RWPE2 (cell line): Measurements from ENCODE around the gene CAMK1D.

Source experiments
- ATAC-seq: fragments of 200-7000 bp; cut with Tn5 transposase; 3 replicates; pipeline ENCODE4 v1.9.1; 2021; ENCODE audit warnings: low read depth
- DNase-seq: peaks from one replicate; pipeline ENCODE4 v3.0.0-alpha.2; 2020; ENCODE audit warnings: low spot score
- H3K27ac ChIP-seq: fragments of 450-650 bp; 2 replicates; pipeline ENCODE4 v1.5.1; 2017; ENCODE audit warnings: mild to moderate bottlenecking; ENCODE audit not compliant: poor library complexity, severe bottlenecking
- H3K27me3 ChIP-seq: fragments of 250-450 bp; sonication (Bioruptor Pico); 2 replicates; pipeline ENCODE4 v1.5.1; 2021; ENCODE audit warnings: mild to moderate bottlenecking, moderate library complexity; ENCODE audit not compliant: insufficient read depth, poor library complexity, severe bottlenecking
- H3K36me3 ChIP-seq: fragments of 250-450 bp; sonication (Bioruptor Pico); 2 replicates; pipeline ENCODE4 v1.5.1; 2020; ENCODE audit warnings: low read depth, mild to moderate bottlenecking, moderate library complexity
- H3K4me1 ChIP-seq: fragments of 250-450 bp; sonication (Bioruptor Pico); 2 replicates; pipeline ENCODE4 v1.5.1; 2021; ENCODE audit warnings: mild to moderate bottlenecking, moderate library complexity; ENCODE audit not compliant: insufficient read depth, poor library complexity, severe bottlenecking
- H3K4me3 ChIP-seq: fragments of 250-450 bp; sonication (Bioruptor Pico); 2 replicates; pipeline ENCODE4 v1.5.1; 2021; ENCODE audit warnings: mild to moderate bottlenecking, moderate library complexity; ENCODE audit not compliant: severe bottlenecking
- H3K9me3 ChIP-seq: fragments of 250-450 bp; sonication (Bioruptor Pico); 2 replicates; pipeline ENCODE4 v1.5.1; 2021; ENCODE audit warnings: mild to moderate bottlenecking, moderate library complexity; ENCODE audit not compliant: severe bottlenecking
- TF ChIP-seq, protein P1 (sequence below): fragments of 450-650 bp; IDR thresholded peaks from one replicate; pipeline ENCODE4 v1.5.1; 2017; ENCODE audit warnings: mild to moderate bottlenecking, moderate library complexity; ENCODE audit not compliant: poor library complexity, severe bottlenecking

Gene CAMK1D

DNA sequence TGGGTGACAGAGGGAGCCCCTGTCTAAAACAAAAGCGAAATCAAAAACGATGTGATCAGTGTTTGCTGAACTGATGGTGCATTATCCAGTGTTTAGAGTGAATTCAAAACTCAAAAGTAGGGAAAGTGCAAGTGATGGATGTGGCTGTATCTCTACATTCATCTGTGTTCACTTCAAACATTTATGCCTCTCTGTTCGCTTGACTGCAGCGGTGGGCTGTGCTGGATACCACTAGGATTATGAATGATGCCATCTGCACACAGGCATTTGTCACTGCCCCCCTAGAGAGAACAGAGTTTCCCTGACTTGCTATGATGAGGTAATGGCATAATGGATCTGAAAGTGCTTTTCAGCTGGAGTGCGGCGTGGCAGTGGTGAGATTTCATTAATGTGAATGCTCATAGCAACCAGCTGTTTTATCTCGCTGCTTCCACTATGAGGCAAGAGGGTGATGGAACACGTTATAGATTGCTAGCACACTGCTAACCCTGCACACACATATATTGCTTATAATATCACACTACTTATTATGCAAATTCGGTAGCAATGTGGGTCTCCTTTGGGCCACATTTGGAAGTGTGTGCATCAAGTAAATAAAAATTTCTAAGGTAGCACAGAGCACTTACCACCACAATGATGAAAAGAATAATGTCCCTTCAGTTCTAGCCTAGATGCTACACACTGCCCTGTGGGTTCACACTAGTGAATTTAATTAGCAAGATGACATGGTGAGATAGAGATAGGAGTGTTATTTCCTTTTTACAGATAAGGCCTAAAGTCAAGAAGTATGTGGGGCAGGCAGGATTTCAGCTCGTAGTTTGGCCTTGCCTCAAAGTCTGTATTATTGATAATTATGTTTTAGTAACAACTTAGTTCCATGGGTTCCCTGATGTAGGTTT is 164.7 kb downstream of the CAMK1D start:
- no peaks in the 10 kb centered on the region for H3K27me3 ChIP-seq
- no peak overlapping the region for H3K27ac ChIP-seq
- no peaks in the 10 kb centered on the region for H3K9me3 ChIP-seq
- no peak overlapping the region for H3K4me3 ChIP-seq
- H3K36me3 ChIP-seq: no peaks in the 10 kb centered on the region
- TF ChIP-seq, protein P1, sequence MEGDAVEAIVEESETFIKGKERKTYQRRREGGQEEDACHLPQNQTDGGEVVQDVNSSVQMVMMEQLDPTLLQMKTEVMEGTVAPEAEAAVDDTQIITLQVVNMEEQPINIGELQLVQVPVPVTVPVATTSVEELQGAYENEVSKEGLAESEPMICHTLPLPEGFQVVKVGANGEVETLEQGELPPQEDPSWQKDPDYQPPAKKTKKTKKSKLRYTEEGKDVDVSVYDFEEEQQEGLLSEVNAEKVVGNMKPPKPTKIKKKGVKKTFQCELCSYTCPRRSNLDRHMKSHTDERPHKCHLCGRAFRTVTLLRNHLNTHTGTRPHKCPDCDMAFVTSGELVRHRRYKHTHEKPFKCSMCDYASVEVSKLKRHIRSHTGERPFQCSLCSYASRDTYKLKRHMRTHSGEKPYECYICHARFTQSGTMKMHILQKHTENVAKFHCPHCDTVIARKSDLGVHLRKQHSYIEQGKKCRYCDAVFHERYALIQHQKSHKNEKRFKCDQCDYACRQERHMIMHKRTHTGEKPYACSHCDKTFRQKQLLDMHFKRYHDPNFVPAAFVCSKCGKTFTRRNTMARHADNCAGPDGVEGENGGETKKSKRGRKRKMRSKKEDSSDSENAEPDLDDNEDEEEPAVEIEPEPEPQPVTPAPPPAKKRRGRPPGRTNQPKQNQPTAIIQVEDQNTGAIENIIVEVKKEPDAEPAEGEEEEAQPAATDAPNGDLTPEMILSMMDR: no peak
- H3K4me1 ChIP-seq: no peaks in the 10 kb centered on the region
- no peak for ATAC-seq
- no peak for DNase-seq

GRCh38 chr10:12518024-12518423 is 168.7 kb downstream of the CAMK1D start:
- H3K4me1 ChIP-seq: no peaks in the 10 kb centered on the region
- ATAC-seq (no peak), DNase-seq (no peak)
- H3K27me3 ChIP-seq: no peaks in the 10 kb centered on the region
- TF ChIP-seq, protein P1: no peak
- H3K36me3 ChIP-seq: no peaks in the 10 kb centered on the region
- no peak overlapping the region for H3K4me3 ChIP-seq
- no peaks in the 10 kb centered on the region for H3K9me3 ChIP-seq
- no peak overlapping the region for H3K27ac ChIP-seq

GRCh38 chr10:12521423-12521822 is 172.1 kb downstream of the CAMK1D start:
- TF ChIP-seq, protein P1: no peak
- H3K4me1 ChIP-seq: no peaks in the 10 kb centered on the region

DNA sequence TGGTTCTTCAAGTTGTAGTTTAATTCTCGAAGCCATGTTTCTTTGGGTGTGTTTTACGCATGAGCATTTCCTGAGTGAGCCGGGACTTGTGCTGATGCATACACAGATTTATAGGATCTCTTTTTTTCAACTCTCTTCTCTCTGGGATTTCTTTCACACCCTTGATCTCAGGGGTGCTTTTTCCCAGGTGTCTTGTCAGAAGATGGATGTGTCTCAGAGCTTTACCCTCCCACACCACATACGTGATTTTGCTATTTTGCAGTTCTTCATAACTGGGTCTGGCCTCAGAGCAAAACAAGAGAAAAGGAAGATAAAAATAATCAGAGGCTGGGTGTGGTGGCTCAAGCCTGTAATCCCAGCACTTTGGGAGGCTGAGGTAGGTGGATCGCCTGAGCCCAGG is 177.0 kb downstream of the CAMK1D start:
- TF ChIP-seq, protein P1: no peak
- H3K4me1 ChIP-seq: no peaks in the 10 kb centered on the region
- no peaks in the 10 kb centered on the region for H3K27me3 ChIP-seq
- no peaks in the 10 kb centered on the region for H3K9me3 ChIP-seq
- DNase-seq (no peak), ATAC-seq (no peak)
- no peak overlapping the region for H3K4me3 ChIP-seq
- H3K27ac ChIP-seq: no peak overlapping the region
- no peaks in the 10 kb centered on the region for H3K36me3 ChIP-seq

More at GRCh38 chr10:12521423-12521822, 172.1 kb downstream of the CAMK1D start:
- Histone ChIP-seq H3K27me3 (no peaks in the 10 kb centered on the region), H3K4me3 (no peak overlapping the region), H3K9me3 (no peaks in the 10 kb centered on the region), H3K27ac (no peak overlapping the region), H3K36me3 (no peaks in the 10 kb centered on the region)
- ATAC-seq (no peak), DNase-seq (no peak)

GRCh38 chr10:12529976-12530375 is 180.6 kb downstream of the CAMK1D start:
- DNase-seq (no peak), ATAC-seq (no peak)
- H3K36me3 ChIP-seq: no peaks in the 10 kb centered on the region
- no peaks in the 10 kb centered on the region for H3K9me3 ChIP-seq
- H3K4me3 ChIP-seq: no peak overlapping the region
- no peaks in the 10 kb centered on the region for H3K27me3 ChIP-seq
- H3K4me1 ChIP-seq: no peaks in the 10 kb centered on the region
- TF ChIP-seq, protein P1: no peak
- no peak overlapping the region for H3K27ac ChIP-seq
